Activated CD8-positive, alpha-beta memory T cell treated with anti-CD3 and anti-CD28 coated beads, Interleukin-2, amount 50 U/mL, for 48 hours (primary cell): Measurements from ENCODE around the gene CRIP1.

ENCODE experiments used
- DNase-seq: peaks from one replicate; pipeline ENCODE4 v3.0.0-alpha.2; 2020

Gene CRIP1

DNA sequence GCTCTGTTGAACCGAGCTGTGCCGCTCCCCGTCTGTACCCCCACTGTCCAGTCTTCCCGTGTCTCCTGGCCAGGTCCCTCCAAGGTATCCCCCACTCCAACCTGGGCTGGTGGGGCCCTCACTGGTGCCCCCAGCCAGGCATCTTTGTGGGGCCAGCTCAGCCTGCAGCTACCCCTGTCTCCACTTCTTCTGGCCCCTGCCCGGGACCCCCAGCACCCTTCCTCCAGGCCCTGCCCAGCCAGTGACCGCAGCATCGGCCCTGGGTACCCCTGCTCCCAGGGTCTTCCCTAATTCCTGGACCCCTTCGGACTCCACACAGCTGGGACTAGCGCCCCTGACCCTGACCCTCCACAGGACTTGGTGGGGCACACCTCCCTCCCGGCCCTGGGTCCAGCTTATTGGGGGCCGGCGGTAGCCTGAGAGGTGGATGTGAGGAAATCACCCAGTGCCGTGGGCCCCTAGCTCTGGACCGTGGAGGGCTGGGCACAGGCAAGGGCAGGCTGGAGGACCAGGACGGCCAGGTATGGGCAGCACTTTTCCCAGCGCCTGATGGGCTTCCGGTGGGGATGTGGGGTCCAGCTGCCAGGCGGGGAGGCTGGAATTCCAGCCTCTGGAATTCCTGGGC is 4.1 kb upstream of the CRIP1 start:
- no peak for DNase-seq

DNA sequence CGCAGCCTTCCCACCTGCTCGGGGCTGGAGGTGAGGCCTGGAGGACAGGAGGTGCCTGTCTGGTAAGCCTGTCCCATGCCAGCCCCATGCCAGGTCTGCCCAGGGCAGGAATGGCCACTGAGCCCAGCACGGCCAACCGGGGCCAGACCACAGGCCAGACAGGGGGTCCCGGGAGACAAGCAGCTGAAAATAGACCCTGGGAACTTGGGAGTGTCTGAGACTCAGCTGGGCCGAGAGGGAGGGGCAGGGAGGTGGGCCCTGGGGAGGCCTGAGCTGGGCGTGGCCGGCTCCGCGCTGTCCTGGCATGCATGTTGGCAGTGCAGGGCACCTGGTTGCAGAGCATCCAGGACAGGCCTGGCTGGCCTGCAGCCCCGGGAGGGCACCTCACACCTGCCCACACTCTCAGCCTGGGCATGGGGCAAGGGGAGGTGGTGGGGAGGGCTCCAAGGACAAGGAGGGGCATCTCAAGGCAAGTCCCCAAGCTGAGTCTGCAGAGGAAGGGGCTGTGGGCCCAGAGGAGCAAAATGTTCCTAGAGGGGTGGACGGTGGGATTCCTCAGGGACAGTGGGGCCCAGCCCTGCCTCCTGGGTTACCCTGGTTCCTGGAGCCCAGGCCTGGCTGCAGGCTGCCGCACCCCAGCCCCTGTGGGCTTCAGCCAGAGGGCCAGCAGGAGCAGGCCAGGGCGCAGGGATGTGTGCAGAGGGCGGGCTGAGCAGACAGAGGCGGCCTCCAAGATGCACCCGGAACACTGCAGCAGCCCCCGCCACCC is 3.2 kb upstream of the CRIP1 start:
- DNase-seq = no peak

DNA sequence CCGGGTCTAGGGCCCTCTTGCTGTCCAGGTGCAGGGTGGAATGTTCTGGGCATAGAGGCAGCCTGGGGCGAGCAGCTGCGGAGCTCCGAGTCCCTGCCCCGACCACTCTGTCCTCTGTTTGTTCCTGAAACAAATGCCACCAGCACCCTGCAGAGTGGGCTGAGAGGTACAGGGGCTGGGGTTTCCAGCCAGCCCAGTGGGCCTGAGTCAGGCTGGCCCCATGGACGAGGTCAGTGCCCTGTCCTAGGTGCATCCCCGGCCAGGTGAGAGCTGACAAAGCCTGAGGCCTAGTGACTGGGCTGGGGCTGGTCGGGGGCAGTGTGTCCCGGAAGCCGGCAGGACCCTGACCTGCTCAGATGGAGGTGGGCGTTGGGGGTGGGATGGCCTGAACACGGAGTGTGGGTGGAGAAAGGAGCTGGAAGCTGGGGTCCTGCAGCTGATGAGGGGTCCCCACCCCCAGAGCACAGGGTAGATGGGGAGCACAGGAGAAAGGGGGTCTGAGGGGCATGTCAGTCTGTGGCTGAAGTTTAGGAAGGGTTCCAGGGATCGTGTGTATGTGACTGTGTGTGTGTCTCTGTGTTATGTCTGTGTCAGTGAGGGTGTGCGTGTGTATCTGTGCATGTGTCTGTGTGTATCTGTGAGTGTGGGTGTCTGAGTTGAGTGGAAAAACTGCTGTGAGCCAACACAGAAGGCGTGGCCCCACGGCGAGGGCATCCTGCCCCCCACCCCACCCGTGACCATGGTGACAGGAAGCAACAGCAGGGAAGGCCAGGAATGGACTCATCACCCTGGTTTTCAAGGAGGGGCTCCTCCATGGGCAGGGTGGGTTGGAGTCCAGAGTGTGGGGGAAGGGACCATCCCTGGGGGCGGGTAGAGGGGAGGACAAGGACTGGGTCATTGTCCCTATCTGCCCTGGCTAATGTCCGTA is 2.4 kb upstream of the CRIP1 start:
- no peak for DNase-seq

- no peak for DNase-seq
Measured at GRCh38 chr14:105484997-105485393, 1.7 kb upstream of the CRIP1 start.

- no peak for DNase-seq
Measured at GRCh38 chr14:105485739-105486162, 935 bp upstream of the CRIP1 start.

GRCh38 chr14:105486974-105487448 is 325 bp downstream of the CRIP1 start:
- DNase-seq = peak; percentile 81

DNA sequence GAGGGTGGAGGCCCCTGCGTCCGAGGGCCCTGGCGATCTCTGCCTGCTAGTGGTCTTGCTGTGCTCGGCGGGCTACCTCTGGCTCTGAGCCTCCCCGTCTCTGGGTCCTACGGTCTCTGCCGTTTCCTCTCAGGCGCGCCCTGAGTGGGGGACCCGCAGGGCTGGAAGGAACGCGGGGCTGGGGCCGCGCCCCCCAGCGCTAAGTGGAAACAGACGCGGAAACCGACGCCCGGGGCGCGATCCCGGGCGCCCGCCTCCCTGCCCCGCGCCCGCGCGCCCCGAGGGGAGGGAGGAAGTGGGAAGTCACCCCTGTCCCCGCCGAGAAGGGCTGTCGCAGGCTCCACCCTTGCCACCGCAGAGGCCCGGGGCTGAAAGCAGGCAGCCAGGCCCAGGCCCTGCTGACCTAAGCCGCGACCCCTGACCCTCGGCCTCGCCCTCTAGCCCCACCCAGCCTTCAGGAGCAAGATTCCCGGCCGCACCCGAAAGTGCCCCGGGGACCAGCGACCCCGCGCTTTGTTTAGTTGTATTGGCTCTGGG is 831 bp downstream of the CRIP1 start:
- peak; percentile 80 for DNase-seq

- peak; percentile 72 for DNase-seq
Measured at GRCh38 chr14:105487986-105488777, 1.5 kb downstream of the CRIP1 start.

DNA sequence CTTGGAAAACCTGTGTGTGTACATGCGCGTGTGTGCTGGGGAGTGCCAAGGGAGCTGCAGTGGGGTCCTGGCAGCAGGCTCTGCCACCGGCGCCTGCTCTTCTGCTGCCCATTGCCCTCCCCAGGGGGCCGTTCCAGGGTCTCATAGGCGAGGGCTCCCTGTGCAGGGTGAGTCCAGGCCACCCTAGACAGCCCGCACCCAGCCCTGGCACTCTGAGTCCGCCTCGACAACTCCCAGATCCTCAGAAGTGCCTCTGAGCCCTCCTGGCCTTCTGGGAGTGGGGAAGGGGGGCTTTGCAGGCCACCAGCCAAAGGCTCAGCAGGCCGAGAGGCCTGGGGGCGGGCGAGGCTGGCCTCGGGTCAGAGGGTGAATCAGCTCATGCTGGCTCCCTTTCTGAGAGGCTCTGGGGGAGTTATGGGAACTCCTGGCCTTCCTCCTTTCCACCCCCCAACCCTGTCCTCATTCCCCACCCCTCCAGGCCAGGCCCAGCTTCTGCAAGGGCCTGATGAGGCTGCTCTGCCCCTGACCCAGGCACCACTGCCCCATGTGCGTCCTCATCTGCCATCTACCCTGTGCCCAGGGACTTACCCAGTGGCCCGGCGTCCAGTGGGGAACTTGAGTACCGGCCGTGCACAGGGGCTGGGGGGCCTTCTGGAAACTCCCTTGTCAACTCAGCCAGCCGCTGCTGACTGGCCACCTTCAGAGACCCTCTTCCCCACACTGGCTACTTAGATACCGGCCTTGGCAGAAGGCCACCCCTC is 2.3 kb downstream of the CRIP1 start:
- no peak for DNase-seq

GRCh38 chr14:105489542-105490266 is 3.0 kb downstream of the CRIP1 start:
- peak; percentile 89 for DNase-seq

DNA sequence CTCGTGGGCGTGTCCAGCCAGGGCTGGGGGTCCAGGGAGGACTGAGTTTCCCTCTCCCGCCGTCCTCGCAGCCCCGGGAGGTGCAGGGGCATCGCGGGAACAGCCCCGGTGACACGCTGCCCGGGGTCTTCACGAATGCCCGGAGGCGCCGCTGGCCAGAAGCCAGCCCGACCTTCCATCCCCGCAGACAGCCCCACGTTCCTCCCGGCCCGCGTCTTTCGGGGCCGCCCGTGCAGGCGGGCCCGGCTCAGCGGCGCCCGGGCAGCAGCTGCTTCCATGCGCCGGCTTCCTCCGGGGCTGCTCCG is 3.5 kb downstream of the CRIP1 start:
- DNase-seq = no peak

- peak; percentile 99 for DNase-seq
Measured at GRCh38 chr14:105490572-105491365, 4.1 kb downstream of the CRIP1 start, which contains the start of gene TEDC1. TEDC1 (plus strand) TSS chr14:105491246; CDS start chr14:105491376, 130 bp downstream.

- DNase-seq = peak; percentile 98
Measured at GRCh38 chr14:105491366-105491973, 4.8 kb downstream of the CRIP1 start.

GRCh38 chr14:105492031-105492970 is 5.6 kb downstream of the CRIP1 start:
- no peak for DNase-seq

DNA sequence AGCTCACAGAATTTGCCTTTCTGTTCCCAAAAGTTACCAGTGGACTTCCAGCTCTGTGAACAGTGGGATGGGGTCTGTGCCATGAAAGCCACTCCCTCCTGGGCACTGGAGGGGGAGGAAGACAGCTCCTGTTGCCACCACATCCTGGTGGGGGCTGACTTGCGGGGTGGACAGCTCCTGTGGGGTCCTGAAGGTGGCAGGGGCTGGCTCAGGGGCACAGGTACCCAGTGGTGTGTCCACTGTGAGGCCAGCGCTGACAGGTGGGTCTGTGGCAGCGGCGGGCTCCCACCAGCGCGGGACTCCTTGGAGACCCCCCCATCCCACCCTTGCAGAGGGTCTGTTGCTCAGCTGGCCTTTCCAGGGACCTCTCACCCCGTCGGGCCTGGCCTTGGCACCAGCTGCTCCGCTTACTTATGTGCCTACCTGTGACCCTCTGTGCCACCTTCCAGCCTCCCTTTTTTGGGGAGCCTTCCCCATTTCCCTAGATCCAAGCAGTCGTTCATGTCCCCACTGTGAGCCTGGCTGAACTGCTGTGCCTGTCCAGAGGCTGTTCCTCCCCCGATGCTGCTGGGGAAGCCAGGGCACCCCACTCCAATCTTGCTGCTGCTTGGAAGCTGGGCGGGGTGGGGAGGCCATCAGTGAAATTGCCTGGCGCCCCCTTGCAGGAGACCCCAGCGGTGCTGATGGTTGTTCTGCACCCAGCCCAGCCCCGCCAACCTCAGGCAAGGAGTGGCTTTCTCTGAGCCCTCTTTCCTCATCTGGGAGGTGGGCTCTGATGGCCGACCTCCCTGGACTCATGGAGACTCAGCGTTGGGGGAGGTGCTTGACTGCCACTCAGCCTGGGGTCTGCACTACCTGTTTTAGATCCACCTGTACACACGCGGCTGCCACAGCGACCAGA is 6.5 kb downstream of the CRIP1 start:
- no peak for DNase-seq

DNA sequence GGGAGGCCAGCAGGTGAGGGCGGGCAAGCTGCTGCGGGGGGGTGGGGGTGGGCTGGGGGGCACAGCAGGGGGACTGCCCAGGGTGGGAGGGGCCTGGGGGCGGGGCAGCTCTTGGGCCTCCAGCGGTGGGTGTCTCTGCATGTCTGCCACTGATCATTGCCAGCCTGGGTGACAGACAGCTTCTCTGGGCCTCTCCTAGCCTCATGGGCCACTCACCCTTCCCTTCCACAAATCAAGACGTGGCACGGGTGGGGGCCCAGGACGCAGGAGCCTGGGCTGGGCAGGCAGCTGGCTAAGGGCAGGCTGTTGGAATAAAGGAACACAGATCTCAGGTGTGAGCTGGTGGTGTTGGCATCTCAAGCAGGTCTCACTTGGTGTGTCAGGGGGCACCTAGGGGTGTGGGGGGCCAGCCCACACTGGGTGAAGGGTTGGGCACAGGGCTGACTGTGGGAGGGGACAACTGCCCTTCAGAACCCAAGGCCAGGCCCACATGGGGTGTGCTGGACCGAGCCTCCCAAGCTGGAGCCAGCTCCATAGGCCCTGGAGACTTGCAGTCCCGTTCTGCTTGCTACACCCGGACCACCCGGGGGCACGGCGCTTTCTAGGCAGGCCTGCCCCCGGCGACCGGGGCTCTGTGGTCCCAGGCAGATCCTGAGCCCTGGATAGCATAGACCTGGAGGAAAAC is 7.4 kb downstream of the CRIP1 start:
- no peak for DNase-seq

- DNase-seq = no peak
Measured at GRCh38 chr14:105494606-105494929, 7.9 kb downstream of the CRIP1 start.
